Keratinocyte (primary cell): ENCODE data around the gene SCYL3. TPM values are rescaled to one million over a fixed set of nuclear protein-coding genes. Genes with fewer than 3 reads are reported as not detected.

Experiments used
- DNase-seq: peaks from one replicate; pipeline ENCODE4 v3.0.0-alpha.2; 2011; ENCODE audit warnings: low read depth, missing footprints, low spot score
- FAIRE-seq: peaks from 2 replicates; lab custom pipeline; 2011; peaks lifted over from hg19 to GRCh38; lab: Jason Lieb, UNC
- H2AFZ ChIP-seq: 2 replicates; pipeline ENCODE4 v1.6.0; 2012; ENCODE audit warnings: low read length, control low read depth, inconsistent platforms; ENCODE audit not compliant: control insufficient read depth
- H3K27ac ChIP-seq: 2 replicates; pipeline ENCODE4 v1.5.1; 2011; ENCODE audit warnings: low read length; ENCODE audit not compliant: control insufficient read depth, insufficient read depth
- H3K27me3 ChIP-seq: 3 replicates; pipeline ENCODE4 v1.6.0; 2011; ENCODE audit warnings: low read length; ENCODE audit not compliant: control insufficient read depth, insufficient read depth; ENCODE audit errors: extremely low read depth
- H3K36me3 ChIP-seq, 2 experiments: 2 replicates in 1 of 2; 3 replicates in 1 of 2; pipeline ENCODE4 v1.5.1; 2011; ENCODE audit warnings: low read length in 2 of 2, mild to moderate bottlenecking in 1 of 2; ENCODE audit not compliant: control insufficient read depth in 2 of 2, insufficient read depth in 2 of 2; ENCODE audit errors: extremely low read depth in 1 of 2
- H3K4me1 ChIP-seq: 3 replicates; pipeline ENCODE4 v1.5.1; 2011; ENCODE audit warnings: low read length; ENCODE audit not compliant: control insufficient read depth, insufficient read depth; ENCODE audit errors: extremely low read depth
- H3K4me2 ChIP-seq: 3 replicates; pipeline ENCODE4 v1.6.0; 2011; ENCODE audit warnings: low read depth, low read length; ENCODE audit not compliant: control insufficient read depth, insufficient read depth; ENCODE audit errors: extremely low read depth
- H3K4me3 ChIP-seq, 3 experiments: fragments of 200-600 bp in 1 of 3; sonication (generic) in 1 of 3; 2 replicates in 2 of 3; 3 replicates in 1 of 3; pipeline ENCODE4 v1.5.1; 2011 to 2016; ENCODE audit warnings: low read length in 3 of 3, mild to moderate bottlenecking in 3 of 3, control low read depth in 2 of 3, inconsistent platforms in 1 of 3, low read depth in 1 of 3, mixed read lengths in 1 of 3, mixed run types in 1 of 3, moderate library complexity in 1 of 3; ENCODE audit not compliant: control insufficient read depth in 2 of 3, insufficient read depth in 2 of 3; ENCODE audit errors: extremely low read depth in 1 of 3
- H3K79me2 ChIP-seq: 2 replicates; pipeline ENCODE4 v1.6.0; 2012; ENCODE audit warnings: low read length; ENCODE audit not compliant: control insufficient read depth, insufficient read depth
- H3K9ac ChIP-seq: 3 replicates; pipeline ENCODE4 v1.6.0; 2011; ENCODE audit warnings: low read length; ENCODE audit not compliant: control insufficient read depth, insufficient read depth; ENCODE audit errors: extremely low read depth
- H3K9me1 ChIP-seq: 3 replicates; pipeline ENCODE4 v1.6.0; 2011; ENCODE audit warnings: low read length; ENCODE audit not compliant: control insufficient read depth, insufficient read depth; ENCODE audit errors: extremely low read depth
- H3K9me3 ChIP-seq: 2 replicates; pipeline ENCODE4 v1.5.1; 2012; ENCODE audit warnings: low read depth, low read length; ENCODE audit not compliant: control insufficient read depth
- H4K20me1 ChIP-seq: 3 replicates; pipeline ENCODE4 v1.6.0; 2011; ENCODE audit warnings: low read length; ENCODE audit not compliant: control insufficient read depth, insufficient read depth; ENCODE audit errors: extremely low read depth
- CTCF ChIP-seq, 3 experiments: IDR thresholded peaks in 1 of 3; conservative IDR thresholded peaks in 1 of 3; optimal IDR thresholded peaks in 1 of 3; 2 replicates in 2 of 3; 3 replicates in 1 of 3; pipeline versions ENCODE3 to v1.5.1; 2011; ENCODE audit warnings: low read length in 3 of 3, mild to moderate bottlenecking in 3 of 3, moderate library complexity in 2 of 3, control low read depth in 1 of 3, inconsistent platforms in 1 of 3; ENCODE audit not compliant: insufficient read depth in 2 of 3; ENCODE audit errors: extremely low read depth in 1 of 3
- EZH2 ChIP-seq: IDR thresholded peaks from one replicate; pipeline ENCODE4 v1.6.1; 2012; ENCODE audit warnings: inconsistent platforms, mild to moderate bottlenecking, low read length, moderate library complexity
- dilution Hi-C: fragments of 300-500 bp; cut with MboI; formaldehyde crosslinking; loops from one replicate; pipeline ENCODE4 v1.7.0; 2020; ENCODE audit warnings: low sequenced_read_pairs; ENCODE audit not compliant: extremely low pct_ligation_motif_present
- polyA plus RNA-seq, 5 experiments: library from polyadenylated mRNA; depleted of rRNA in 3 of 5; stranded (reverse) in 3 of 5; stranded (forward) in 1 of 5; unstranded in 1 of 5; fragments of >200 nt; gene quantifications; 1 replicate in 1 of 5; 2 replicates in 3 of 5; 3 replicates in 1 of 5; pipeline versions ENCODE4 v1.2.1 to v1.2.3, GENCODE V29; 2011 to 2012; ENCODE audit warnings: missing spikeins in 2 of 5, low read depth in 1 of 5, low replicate concordance in 1 of 5

The SCYL3 gene
- polyA plus RNA-seq, 1 donor (not counting 4 experiments of a cell fraction or from before 2014, with no cell fraction given): 8.0 TPM

GRCh38 chr1:169809370-169810095 is 84.2 kb downstream of the SCYL3 start:
- Histone ChIP-seq H4K20me1 (no peaks in the 10 kb centered on the region), H3K9ac (no peak overlapping the region), H3K27me3 (no peaks in the 10 kb centered on the region), H3K79me2 (no peaks in the 10 kb centered on the region), H3K27ac (no peak overlapping the region), H3K4me2 (no peak overlapping the region), H3K4me1 (no peaks in the 10 kb centered on the region), H3K9me3 (no peaks in the 10 kb centered on the region), H3K36me3 (no peaks in the 10 kb centered on the region), H3K9me1 (no peaks in the 10 kb centered on the region), H3K4me3 (no peak overlapping the region), H2AFZ (no peak overlapping the region)
- dilution Hi-C loops: no loop called here
- FAIRE-seq (no peak), DNase-seq (no peak)
- TF ChIP-seq EZH2 (no peak), CTCF (optimal IDR thresholded peaks at IDR 0.05 in 1 of 3, IDR thresholded peaks at IDR 0.05 in 1 of 3, conservative IDR thresholded peaks at IDR 0.05 in 1 of 3; ENCODE audit: extremely low read depth in 1 of 3, insufficient read depth in 2 of 3, low read length in 3 of 3) (peak in 2 of 3 experiments; percentile 16 to 22)

- dilution Hi-C loops: no loop called here
- no peak for FAIRE-seq
- Histone ChIP-seq H4K20me1 (no peaks in the 10 kb centered on the region), H3K4me2 (no peak overlapping the region), H3K9me1 (no peaks in the 10 kb centered on the region), H3K9ac (no peak overlapping the region), H3K9me3 (no peaks in the 10 kb centered on the region), H3K36me3 (peaks cover 0 to 3% of the 10 kb centered on the region in 2 experiments), H3K27ac (no peak overlapping the region), H2AFZ (no peak overlapping the region), H3K4me1 (no peaks in the 10 kb centered on the region), H3K79me2 (peaks cover under 1% of the 10 kb centered on the region), H3K4me3 (no peak overlapping the region), H3K27me3 (no peaks in the 10 kb centered on the region)
- no peak for DNase-seq
- TF ChIP-seq CTCF (optimal IDR thresholded peaks at IDR 0.05 in 1 of 3, IDR thresholded peaks at IDR 0.05 in 1 of 3, conservative IDR thresholded peaks at IDR 0.05 in 1 of 3; ENCODE audit: extremely low read depth in 1 of 3, insufficient read depth in 2 of 3, low read length in 3 of 3): no peak
Measured at GRCh38 chr1:169804941-169805340, 88.8 kb downstream of the SCYL3 start.
